ENCODE data around the gene SYN1.

SYN1 gene

DNA sequence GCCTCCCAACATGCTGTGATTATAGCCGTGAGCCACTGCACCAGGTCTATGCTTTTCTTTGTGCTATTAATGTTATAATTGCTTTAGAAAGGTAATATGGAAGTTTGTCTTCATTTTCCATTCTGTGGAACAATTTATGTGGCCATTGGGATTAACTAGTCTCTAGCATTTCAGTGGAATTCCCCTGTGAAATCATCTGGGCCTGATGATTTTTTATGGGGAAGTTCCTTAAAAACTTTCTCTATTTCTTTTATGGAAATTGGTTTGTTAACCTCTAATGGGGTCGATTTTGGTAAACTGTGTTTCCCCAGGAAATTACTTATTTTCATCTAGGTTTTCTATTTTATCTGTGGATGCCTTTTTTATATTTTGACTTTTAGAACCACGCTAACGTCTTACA is 26.1 kb downstream of the SYN1 start:
- DNase-seq = no peak

DNA sequence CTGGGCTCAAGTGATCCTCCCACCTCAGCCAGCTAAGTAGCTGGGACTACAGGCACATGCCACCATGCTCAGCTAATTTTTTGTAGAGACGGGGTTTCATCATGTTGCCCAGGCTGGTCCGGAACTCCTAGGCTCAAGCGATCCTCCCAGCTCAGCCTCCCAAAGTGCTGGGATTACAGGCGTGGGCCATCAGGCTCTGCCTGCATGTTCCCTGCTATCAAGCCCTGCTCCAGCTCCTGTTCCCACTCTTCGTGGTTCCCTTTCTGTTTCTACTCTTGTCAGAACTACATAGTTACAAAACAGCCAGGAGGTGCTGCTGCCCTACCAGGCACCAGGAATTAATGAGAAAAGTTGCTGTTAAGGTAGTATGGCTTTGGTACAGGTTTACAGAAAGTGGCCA is 28.7 kb downstream of the SYN1 start:
- no peak for DNase-seq

DNA sequence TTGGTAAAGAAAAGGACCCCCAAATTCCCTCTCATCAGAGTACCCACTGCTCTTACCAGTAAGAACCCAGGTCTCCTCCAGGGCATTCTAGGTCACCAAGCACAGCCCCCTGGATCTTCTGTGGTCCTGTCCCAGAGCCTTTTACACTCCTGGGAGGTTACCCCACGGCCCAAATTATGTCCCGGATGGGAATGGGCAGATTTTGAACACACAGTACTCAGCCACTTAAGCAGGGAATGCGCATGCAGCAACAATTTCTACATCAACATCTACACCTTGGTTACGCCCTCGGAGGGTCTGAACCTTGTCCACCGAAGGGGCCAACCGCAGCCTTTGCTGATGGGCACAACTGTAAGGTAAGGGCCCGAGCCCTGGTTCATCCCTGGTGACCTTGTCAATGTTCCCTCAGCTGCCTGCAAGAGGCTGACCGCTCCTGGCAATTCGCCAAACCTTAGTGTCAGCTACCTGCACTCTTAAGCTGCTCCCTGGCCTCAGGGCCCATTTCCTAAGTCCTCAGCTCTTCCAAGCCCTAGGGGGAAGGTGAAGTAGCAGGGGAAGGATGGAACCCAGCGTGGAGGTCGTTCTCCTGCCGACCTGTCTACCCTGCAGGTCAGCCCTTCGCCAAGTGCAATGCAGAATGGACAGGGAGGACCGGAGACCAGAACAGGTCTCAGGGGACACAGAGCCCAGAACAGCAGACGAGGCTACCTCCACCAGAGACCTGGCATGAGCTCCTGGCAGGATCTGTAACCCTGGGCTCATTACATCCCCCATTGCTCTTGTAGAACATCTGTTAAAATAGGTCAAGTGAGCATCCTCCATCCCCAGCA is 31.5 kb downstream of the SYN1 start:
- no peak for DNase-seq

DNA sequence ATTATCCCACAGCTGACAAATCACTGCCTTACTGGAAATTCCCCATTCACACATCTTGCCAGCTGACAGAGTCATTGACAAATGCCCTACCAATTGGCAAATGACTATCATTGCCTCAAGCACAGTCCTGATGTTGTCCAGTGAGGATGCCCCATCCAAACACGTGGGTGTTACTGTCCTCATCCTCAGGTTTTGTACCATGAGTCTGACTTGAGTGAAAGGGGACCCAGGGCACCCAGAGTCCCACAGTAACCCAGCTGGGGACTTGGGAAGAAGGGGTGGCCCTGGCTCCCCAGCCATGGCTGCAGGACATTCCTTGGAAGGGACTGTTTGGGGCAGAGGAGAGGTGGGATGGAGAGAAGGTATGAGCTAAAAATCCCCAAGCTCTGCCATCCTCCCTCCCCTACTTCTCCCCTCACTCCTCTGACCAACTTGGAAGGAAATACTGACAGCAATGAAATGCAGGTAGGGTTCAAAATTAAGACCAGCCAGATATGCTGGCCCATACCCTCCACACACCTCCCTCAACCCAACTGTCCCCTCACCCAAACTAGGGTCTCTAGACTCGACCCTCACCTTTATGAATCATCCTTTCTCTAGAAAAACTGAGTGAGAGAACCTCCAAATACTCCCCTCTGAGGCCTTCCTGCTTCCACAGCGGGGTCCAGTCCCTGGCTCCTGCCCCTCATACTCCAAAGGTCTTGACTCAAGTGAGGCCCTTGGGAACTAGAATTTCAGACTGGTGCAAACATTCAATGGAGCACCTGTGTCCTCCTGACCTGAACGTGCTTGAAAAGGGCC is 32.4 kb downstream of the SYN1 start:
- DNase-seq = no peak

DNA sequence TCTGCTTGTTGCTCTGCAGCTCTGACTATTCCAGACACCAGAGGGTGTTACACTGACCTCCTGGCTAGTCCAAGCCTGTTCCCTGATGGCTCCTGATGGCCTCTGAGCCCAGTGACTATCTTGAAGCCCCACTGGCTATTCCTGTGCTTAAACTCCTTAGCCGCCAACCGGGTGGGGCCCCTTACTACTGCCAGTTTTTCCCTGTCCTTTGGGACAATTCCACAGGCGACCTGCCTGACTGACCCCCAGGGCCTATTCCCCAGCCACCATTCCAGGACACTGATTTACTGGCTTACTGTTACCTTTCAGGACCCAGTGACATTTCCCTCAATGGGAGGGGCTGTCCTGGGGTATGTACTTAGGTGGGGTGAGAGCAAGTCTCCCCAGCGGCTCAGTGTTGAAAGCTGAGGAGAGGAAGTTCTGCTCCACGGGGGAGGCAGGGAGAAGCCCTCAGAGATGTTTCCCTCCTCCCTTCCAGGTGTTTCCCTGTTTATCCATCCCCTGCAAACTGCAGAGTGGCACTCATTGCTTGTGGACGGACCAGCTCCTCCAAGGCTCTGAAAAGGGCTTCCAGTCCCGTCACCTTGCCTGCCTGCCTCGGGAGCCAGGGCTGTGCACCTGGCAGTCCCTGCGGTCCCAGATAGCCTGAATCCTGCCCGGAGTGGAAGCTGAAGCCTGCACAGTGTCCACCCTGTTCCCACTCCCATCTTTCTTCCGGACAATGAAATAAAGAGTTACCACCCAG is 33.4 kb downstream of the SYN1 start:
- DNase-seq = no peak

DNA sequence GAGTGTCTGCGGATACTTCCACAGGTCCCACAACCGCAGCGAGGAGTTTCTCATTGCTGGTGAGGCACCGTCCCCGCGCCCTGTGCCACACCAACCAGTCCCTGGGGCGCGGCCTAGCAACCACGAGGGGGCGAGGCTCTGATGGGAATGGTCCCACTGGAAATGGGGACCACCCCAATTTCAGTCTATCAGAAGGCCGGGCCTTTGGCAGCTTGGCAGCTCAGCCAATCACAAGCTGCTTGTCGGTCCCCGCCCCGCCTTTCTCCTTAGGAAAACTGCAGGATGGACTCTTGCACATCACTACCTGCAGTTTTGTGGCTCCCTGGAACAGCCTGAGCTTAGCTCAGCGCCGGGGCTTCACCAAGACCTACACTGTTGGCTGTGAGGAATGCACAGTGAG is 34.4 kb downstream of the SYN1 start:
- no peak for DNase-seq

DNA sequence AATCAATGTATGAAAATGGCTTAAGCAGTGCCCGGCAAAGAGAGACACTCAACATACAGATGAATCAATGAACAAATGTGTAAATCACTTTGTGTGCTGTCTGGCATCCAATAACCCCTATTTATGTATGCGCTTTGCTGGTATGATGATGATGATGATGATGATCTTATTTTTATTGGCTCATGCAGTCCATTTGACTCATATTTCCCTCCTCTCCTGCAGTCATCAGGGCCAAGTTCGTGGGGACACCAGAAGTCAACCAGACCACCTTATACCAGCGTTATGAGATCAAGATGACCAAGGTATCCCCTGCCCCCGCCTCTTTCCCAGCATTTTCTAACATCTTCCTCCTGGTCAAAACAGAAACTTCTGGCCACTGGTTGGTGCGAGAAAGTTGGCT is 34.9 kb downstream of the SYN1 start:
- DNase-seq = no peak

DNA sequence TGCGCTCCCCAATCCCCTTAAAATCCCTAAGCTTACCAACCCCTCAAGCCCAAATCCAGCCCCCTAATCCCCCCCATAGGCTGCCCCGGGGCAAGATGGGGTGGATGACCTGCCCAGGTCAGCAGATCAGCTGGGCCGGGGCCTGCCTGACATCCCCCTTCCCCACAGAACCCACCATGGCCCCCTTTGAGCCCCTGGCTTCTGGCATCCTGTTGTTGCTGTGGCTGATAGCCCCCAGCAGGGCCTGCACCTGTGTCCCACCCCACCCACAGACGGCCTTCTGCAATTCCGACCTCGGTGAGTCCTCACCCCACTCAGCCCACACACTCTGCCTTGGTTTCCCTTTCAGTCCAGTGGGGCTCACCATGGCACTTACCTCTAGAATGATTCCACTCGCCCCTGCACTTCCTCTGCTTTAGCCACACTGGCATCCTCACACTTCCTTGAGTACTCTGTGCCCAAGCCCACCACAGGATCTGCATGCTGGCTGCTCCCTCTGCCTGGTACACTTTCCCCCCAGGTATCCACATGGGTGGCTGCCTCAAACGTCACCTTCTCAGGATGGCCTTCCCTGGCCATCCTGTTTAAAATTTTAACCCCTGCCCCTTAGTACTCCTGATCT is 36.3 kb downstream of the SYN1 start:
- no peak for DNase-seq

DNA sequence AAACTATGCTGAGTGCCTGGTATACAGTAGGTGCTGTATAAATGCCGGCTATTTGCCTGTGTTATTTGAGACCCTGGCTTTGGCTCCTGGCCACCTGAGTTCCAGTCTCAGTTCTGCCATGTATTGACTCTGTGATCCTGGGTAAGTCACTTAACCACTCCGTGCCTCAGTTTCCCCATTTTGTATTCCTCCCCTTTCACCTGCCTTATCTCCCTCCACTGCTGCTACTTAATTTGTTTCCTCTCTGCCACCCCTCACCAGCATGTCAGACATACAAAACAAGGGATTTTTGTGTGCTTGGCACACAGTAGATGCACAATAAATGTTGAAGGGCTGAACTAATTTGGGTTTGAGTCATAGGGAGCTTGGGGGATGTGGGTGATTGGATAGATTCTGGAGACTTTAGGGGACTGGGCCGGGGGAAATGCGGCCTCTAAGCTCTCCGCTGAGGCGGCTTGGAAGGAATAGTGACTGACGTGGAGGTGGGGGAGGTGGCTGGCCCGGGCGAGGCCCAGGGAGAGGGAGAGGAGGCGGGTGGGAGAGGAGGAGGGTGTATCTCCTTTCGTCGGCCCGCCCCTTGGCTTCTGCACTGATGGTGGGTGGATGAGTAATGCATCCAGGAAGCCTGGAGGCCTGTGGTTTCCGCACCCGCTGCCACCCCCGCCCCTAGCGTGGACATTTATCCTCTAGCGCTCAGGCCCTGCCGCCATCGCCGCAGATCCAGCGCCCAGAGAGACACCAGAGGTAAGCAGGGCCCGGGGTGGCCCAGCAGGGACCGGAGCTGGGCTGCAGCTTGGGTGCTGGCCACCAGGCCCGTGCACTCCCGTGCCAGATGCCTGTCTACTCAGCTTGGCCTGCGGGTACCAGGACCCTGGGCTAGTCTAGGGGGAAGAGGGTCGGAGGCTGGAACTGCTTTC is 37.7 kb downstream of the SYN1 start, which contains the start of gene TIMP1:
Gene TIMP1 (plus strand): TSS at position 706 of the 917 bp plus-strand sequence. CDS start 980 bp downstream, outside the sequence.
- no peak for DNase-seq

DNA sequence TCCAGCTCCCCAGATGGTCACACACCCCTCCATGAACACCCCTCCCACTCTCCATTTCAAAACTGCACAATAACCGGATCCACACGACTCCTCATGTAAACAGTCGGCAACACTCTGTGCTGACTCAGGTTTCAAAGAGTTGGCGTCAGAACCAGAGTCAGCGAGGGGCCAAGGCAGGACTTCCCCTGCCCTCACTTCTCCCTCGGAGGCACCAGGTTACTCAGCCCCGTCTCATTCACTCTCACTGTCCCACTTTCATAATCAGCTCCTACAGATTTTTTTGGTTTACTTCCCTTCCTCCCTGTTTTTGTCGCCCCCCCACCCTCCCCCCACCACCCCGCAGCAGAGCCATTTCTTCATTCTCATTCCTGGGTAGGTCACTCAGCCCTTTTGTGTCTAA is 40.1 kb downstream of the SYN1 start:
- no peak for DNase-seq

DNA sequence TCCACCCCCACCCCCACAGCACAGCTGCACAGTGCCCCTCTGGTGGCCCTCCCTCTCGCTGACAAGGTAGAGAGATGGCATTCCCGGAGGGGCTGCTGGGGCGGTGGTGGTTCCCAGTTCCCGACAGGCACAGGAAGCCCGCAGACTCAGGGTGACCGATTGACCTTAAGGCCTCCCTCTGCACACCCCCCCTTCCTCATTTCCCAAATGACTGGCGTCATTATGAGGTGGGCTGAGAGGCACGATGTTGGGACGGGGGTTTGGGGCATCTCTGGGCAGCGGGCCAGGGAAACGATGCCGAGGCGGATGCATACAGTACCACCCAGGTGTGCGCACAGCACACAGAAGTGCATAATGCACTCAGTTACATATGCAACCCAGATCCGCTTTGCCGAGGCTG is 41.0 kb downstream of the SYN1 start:
- DNase-seq = no peak

DNA sequence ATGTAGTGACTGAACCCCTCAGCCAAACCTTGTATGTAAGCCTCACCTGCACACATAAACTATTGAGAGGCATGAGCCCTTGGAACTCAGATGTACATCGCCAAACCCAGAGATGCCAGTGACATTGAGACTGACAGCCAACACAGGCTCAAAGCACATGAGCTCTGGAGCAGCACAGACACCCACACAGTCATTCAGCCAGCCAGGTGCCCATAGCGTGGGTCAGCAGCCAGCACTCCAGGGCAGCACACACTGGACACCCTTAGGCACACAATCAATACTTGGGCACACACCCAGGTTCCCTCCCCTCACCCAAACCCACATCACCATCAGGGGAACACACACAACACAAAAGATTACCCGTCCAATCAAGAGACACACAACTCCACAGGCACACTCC is 41.8 kb downstream of the SYN1 start:
- DNase-seq = no peak

DNA sequence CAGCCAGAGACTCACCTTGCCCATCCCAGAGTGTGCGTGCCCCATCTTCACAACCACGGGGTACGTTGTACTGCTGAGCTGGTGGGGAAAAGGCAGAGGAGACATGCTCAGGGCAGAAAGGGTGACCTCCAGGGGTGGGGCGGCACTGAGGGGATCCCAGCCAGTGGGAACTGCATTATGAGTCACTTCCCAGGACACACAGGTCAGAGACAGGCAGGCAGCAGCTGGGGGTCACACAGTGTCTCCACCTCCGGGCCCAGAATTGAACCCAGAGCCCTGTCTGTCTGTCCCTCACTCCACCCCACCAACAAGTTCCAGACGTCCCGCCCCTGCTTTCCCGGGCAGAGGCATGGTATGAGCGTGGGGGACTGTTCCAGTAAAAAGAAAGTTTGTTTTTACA is 42.2 kb downstream of the SYN1 start:
- no peak for DNase-seq

DNA sequence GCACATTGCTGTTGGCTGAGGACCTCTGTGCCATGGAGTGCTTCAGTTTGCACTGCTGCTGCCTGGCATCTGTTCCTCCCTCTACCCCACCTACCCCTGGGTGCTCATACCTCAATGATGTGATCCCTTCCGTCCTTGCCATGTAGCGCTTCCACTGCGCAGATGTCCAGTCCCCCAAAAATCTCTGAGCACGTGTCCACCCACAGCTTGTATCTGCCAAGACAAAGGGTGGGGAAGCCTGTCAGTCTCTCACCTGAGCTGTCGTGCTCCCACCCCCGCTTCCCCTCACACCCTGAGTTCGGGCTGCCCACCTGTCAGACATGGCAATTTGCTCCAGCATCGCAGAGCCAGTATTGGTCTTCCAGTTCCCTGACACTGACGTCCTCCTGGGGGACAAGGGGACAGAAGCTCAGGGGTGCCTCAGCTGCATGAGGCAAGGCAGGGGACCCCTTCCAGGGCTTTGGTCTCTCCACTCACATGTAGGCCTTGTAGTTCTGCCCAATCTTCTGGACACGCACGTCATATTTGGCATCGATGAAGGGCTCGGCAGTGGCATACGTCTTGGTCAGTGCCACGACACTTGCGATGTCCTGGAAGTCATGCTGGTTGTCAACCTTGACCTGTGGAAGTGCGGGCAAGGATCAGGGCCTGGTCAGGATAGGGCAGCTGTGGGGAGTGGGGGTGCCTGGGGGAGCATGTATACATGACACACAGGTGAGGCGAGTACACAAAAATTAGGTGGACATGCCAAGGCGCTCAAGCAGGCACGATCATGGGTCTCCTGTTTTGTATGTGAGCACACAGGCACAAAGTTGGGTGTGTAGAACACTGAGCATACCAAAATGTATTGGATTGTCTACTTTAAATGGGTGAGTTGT is 43.4 kb downstream of the SYN1 start:
- no peak for DNase-seq

DNA sequence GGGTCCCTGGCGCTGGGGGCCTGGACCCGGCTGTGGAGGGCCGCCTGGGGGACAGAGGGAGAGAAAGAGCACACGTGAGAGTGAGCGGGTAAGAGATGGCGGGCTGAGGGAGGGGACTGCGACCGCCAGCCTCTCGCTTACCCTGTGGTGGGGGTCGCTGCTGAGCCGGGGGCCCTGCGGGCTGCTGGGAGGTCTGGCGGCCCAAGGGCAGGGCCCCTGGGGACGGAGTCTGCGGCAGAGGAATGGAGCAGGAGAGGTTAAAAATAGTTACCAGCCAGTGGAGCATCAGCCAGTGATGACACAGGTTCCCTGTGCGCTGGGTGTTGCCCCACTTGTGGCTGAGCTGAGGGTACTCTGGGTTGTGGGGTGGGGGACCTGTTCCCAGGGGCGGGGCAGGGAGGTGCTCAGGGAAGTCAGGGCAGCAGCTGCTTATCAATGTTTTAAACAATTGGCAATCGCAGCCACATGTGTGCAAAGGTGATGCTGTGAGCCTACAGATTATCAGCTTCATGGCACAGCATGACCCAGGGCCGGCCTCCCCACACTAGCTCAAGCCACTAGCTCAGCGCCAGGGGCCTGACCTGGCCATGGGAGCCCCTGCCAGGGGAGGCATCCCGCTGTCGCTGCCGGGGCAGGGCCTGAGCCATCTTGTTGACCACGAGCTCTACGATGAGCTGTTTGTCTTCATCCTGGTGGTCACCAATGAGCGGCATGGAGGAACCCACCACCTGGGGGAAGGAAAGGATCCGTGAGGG is 44.9 kb downstream of the SYN1 start:
- DNase-seq = no peak

DNA sequence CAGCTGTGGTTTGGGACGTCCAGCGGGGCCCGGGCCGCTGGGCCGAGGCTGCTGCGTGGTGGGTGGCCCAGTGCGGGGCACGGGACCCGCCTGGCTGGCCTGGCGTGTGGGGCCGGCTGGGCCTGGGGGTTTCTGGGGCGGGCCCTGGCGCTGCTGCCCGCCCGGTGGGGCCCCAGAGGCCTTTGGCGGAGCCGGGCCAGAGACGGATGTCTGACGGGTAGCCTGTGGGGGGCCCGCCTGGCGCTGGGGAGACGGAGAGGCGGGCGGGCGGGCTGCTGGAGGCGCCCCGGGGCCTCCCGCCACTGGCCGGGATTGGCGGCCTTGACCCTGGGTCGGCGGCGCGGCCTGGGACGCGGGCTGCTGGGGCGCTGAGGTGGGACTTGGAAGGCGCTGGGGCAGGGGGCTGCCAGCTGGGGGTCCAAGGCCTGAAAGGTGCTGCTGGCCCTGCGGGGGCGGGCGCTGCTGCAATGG is 45.5 kb downstream of the SYN1 start:
- DNase-seq = no peak

DNA sequence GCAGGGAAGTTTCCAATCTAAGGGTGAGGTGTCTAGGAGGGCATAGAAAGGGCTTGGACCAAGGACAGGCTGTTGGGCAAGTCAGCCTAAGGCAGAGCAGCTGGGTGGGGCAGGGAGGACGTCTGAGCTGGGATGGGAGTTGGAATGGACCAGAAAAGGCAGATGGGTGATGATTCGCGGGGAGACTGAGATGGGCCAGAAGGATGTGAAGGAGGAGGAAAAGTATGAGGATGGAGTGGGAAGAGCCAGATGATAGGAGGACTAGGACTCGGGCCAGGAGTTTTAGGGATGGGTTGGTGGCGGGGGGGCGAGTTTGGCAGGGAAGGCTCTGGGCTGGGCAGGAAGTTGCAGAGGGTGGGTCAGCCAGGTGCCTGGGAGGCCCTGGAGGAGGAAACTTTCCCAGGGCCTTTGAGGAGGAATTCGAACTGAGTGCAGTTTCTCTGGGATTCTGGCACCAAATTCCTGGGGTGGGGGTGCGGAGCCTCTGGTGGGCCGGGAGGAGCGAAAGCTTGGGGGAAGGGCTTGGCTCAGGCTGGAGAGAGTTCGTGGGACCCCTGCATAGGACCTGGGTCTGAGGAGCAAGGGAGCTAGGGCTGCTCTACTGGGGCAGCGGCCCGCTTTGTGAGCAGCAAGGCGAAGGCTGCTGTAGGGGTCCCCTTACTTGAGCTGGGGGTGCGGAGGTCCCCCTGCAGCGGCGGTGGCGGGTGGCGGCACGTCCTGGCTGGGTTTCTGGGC is 46.1 kb downstream of the SYN1 start:
- no peak for DNase-seq

DNA sequence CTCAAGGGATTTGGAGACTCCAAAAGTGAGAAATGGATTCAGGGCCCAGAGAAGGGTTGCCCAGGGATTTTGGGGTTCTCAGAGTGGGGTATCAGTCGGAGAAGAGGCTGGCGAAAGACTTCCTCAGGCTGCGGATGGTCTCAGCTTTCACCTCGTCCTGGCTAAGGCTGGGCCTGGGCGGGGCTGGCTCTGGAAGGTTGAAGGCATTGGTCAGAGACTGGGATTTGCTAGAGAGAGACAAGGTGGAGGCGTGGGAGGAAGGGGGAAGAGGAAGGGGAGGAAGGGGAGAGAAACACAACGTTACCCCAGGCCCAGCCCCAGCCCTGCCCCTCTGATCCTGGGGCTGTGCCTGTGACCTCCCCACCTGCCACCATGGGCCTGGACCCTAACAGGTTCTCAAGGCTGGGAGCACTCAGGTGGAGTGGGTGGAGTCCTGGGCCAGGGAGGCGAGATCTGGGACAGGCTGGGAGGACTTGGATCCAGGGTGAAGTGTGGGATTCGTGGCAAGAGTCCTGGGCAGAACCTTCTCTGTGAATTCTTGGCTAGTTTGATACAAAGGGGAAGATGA is 46.8 kb downstream of the SYN1 start:
- no peak for DNase-seq

DNA sequence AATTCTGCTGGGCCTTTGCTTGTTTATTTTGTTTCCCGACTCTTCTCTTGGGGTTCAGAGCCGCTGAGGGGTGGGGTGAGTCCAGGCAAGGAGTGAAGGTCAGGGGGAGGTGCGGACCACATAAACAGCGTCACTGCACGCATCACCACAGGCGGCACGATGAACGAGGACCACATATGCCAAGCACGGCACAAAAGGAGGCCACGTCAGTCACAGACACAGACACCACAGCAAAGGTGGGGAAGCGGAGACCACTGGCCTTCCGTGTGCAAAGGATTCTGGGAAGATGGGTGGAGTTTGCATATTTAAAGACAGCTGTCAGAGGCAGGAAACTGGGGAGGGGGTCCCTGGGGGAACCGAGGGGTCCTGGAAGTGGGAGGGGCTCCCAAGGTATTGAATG is 47.8 kb downstream of the SYN1 start:
- DNase-seq = no peak
